Peyer's patch (tissue), 4 donors: ENCODE measurements around the gene ABHD2.

ENCODE experiments used
- POLR2A ChIP-seq, 2 donors: fragments of 450-650 bp; IDR thresholded peaks; one replicate each; pipeline ENCODE4 v1.5.1; 2017; ENCODE audit warnings: antibody characterized with exemption in 2 of 2, mild to moderate bottlenecking in 2 of 2, moderate library complexity in 2 of 2
- TF ChIP-seq, protein P1 (sequence below), 6 experiments: fragments of 450-650 bp in 4 of 6; fragments of 200-600 bp in 2 of 6; sonication (generic) in 1 of 6; IDR thresholded peaks; one replicate each; pipeline ENCODE4 v1.5.1; 2017 to 2019; ENCODE audit warnings: antibody characterized with exemption in 6 of 6, mild to moderate bottlenecking in 3 of 6, moderate library complexity in 1 of 6

DNA sequence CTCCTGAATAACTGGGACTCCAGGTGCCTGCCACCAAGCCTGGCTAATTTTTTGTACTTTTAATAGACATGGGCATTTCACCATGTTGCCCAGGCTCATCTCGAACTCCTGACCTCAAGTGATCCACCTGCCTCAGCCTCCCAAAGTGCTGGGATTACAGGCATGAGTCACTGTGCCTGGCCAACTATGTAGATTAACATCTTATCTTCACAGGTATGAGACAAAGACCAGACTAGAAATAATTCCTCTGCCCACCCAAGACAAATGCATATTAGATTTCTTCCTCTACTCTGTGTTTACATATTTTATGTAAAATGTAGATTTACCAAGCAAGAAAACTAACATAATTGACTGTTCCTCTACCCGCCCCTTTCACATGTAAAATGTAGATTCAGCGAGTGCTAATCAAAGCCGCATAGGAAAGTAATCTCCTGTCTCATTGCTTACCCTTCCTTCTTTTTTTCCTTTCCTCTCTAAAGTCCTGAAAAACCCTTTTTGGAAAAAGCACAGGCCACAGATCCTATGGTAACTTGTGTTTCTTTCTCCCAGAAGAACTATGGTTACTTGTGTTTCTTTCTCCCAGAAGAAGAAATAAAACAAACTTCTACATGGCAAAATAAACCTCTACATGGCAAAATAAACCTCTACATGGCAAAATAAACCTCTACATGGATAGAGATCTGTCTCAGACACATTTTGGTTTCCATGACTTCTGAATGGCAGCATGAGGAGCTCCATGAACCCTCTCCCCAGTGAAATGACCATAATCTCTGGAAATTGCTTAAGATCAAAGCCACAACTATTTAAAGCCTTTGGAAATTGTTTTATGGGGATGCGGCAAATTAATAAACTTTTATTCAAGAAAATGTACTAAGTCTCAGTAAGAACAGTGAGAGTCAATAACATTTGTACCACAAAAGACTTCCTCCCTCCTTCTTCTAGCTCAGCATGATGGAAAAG lies 9.1 kb upstream of the ABHD2 start:
- TF ChIP-seq, protein P1, sequence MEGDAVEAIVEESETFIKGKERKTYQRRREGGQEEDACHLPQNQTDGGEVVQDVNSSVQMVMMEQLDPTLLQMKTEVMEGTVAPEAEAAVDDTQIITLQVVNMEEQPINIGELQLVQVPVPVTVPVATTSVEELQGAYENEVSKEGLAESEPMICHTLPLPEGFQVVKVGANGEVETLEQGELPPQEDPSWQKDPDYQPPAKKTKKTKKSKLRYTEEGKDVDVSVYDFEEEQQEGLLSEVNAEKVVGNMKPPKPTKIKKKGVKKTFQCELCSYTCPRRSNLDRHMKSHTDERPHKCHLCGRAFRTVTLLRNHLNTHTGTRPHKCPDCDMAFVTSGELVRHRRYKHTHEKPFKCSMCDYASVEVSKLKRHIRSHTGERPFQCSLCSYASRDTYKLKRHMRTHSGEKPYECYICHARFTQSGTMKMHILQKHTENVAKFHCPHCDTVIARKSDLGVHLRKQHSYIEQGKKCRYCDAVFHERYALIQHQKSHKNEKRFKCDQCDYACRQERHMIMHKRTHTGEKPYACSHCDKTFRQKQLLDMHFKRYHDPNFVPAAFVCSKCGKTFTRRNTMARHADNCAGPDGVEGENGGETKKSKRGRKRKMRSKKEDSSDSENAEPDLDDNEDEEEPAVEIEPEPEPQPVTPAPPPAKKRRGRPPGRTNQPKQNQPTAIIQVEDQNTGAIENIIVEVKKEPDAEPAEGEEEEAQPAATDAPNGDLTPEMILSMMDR (IDR thresholded peaks at IDR 0.05): no peak
- TF ChIP-seq POLR2A (IDR thresholded peaks at IDR 0.05): no peak
